Psoas muscle (tissue), 8 donors: ENCODE data around the gene MACO1. TPM values are rescaled to one million over a fixed set of nuclear protein-coding genes. Genes with fewer than 3 reads are reported as not detected.

Experiments
- ATAC-seq, 4 donors: fragments of 200-7000 bp; cut with Tn5 transposase; one replicate each; pipeline ENCODE4 v1.9.1; 2020; ENCODE audit warnings: moderate library complexity in 3 of 4, mild to moderate bottlenecking in 2 of 4
- DNase-seq, 2 donors: peaks; one replicate each; pipeline ENCODE4 v3.0.0-alpha.2; 2020
- H3K27ac ChIP-seq: fragments of 200-600 bp; one replicate; pipeline ENCODE4 v1.8.0; 2022
- H3K27me3 ChIP-seq, 3 donors: fragments of 200-600 bp in 1 of 3; one replicate each; pipeline versions ENCODE4 v1.6.1 to v1.8.0; 2013 to 2022; ENCODE audit warnings: low read length in 2 of 3, mild to moderate bottlenecking in 2 of 3, moderate library complexity in 1 of 3; ENCODE audit not compliant: insufficient read depth in 3 of 3
- H3K36me3 ChIP-seq, 2 donors: fragments of 200-600 bp in 1 of 2; one replicate each; pipeline versions ENCODE4 v1.6.1 to v1.8.0; 2013 to 2022; ENCODE audit warnings: low read depth in 1 of 2, mild to moderate bottlenecking in 1 of 2, moderate library complexity in 1 of 2; ENCODE audit not compliant: insufficient read depth in 1 of 2
- H3K4me1 ChIP-seq: fragments of 200-600 bp; one replicate; pipeline ENCODE4 v1.8.0; 2022
- H3K4me3 ChIP-seq: fragments of 200-600 bp; one replicate; pipeline ENCODE4 v1.8.0; 2022; ENCODE audit warnings: mild to moderate bottlenecking
- H3K9me3 ChIP-seq: fragments of 200-600 bp; one replicate; pipeline ENCODE4 v1.8.0; 2022
- CTCF ChIP-seq: fragments of 200-600 bp; IDR thresholded peaks from one replicate; pipeline ENCODE4 v1.8.0; 2022; ENCODE audit warnings: antibody characterized with exemption
- WGBS, 3 donors: extraction: QIAGEN DNeasy Blood & Tissue Kit; methylation state at CpG; one replicate each; pipeline versions ENCODE4 v1.1.6 to v1.1.7; 2013; 5-methylcytosine and 5-hydroxymethylcytosine counted together
- intact Hi-C, 2 donors: fragments of 100-400 bp; cut with DNase I; formaldehyde crosslinking; loops; one replicate each; pipeline versions ENCODE4 v1.11.0 to v1.14.2; 2022
- polyA plus RNA-seq, 3 donors: library from polyadenylated mRNA; stranded (reverse); fragments of 200-250 nt; gene quantifications; one replicate each; pipeline ENCODE4 v1.2.3, GENCODE V29; 2013
- total RNA-seq, 4 donors: library from RNA; stranded (reverse); fragmentation: NEBNext Ultra II Directional in 2 of 4; extraction: Animal tissue kit (Norgen Biotek cat#: 25700) in 2 of 4; gene quantifications; one replicate each; pipeline versions ENCODE4 v1.2.1 to v1.2.4, GENCODE V29; 2021 to 2023
- donor health status: healthy with polysubstance abuse.
- donor health status: DM: no; HTN: no; CAD: no; lungs with moderate emphysema.
- donor health status: Bipolar disorder and iron deficiency.
- donor health status: healthy.
- donor health status: DM: yes; HTN: yes; CAD: no.
- donor health status: DM: no; HTN: no; CAD: no.
- donor health status: DM: no; HTN: no; CAD: no.
- donor health status: DM: yes; HTN: yes; CAD: no.

MACO1 gene
- total and polyA plus RNA-seq, 7 donors: 8.8 to 49.7 (median 31.1) TPM

GRCh38 chr1:25450891-25451290 lies 20.2 kb downstream of the MACO1 start:
- DNase-seq: no peak
- Histone ChIP-seq H3K4me3 (no peak overlapping the region), H3K4me1 (peaks cover 12% of the 10 kb centered on the region), H3K27me3 (no peaks in the 10 kb centered on the region), H3K27ac (no peak overlapping the region), H3K36me3 (peaks cover 8 to 70% of the 10 kb centered on the region in 2 donors), H3K9me3 (no peaks in the 10 kb centered on the region)
- no peak for TF ChIP-seq CTCF
- intact Hi-C loops: no loop called here
- 61 to 80% (median 64%) methylated on average over 2 of the region's 2 CpGs for WGBS, 3 donors
- peak in 1 of 4 donors; percentile 44 for ATAC-seq

DNA sequence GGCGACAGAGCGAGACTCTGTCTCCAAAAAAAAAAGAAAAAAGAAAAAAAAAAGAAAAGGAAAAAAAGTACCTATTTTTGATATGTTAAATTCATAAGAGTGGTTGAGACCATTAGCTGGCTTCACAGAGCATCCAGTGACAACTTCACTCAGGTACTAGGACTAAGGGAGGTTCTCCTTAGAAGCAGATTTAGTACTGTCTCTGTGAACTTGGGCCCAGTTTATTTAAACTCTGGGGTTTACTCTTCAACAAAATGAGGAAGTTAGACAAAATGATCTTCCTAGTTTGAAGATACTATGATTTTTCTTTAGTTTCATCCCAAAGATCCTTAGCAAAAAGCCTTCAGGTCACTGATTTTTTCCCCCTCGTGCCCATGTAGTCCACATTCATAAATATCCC lies 21.2 kb downstream of the MACO1 start:
- Histone ChIP-seq H3K36me3 (peaks cover 7 to 75% of the 10 kb centered on the region in 2 donors), H3K4me1 (peaks cover 9% of the 10 kb centered on the region), H3K27me3 (no peaks in the 10 kb centered on the region), H3K4me3 (no peak overlapping the region), H3K9me3 (no peaks in the 10 kb centered on the region), H3K27ac (no peak overlapping the region)
- no peak for TF ChIP-seq CTCF
- DNase-seq (no peak), ATAC-seq (no peak)
- intact Hi-C loops: loop anchor here in 1 of 2 donors (1.0 kb wide), 1 partner anchor 10 kb away; no protein-coding TSS in a partner anchor
- WGBS, 3 donors: 94 to 99% (median 97%) methylated on average over 3 of the region's 3 CpGs

DNA sequence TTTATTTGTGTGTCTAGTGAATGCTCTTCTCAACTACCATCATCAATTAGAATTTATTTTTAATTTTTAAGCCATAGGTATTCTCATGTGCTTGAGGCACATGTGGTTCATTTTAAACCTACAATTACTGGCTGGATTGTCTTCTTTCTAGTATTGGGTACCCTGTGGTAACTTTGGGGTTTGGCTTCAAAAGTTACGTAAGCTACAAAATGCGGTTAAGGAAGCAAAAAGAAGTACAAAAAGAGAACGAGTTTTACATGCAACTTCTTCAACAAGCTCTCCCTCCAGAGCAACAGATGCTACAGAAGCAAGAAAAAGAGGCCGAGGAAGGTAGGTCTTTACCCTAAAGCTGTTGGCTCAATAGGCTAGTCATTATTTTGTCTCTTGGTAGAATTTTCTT lies 25.8 kb downstream of the MACO1 start:
- Histone ChIP-seq H3K4me3 (no peak overlapping the region), H3K9me3 (no peaks in the 10 kb centered on the region), H3K27ac (peak overlapping the region; percentile 78), H3K36me3 (peaks cover 3 to 62% of the 10 kb centered on the region in 2 donors), H3K4me1 (peaks cover 24% of the 10 kb centered on the region), H3K27me3 (no peaks in the 10 kb centered on the region)
- no peak for TF ChIP-seq CTCF
- DNase-seq: no peak
- intact Hi-C loops: no loop called here
- 87 to 97% (median 90%) methylated on average over 4 of the region's 4 CpGs for WGBS, 3 donors
- no peak for ATAC-seq

GRCh38 chr1:25458541-25459298 lies 28.0 kb downstream of the MACO1 start:
- DNase-seq (no peak), ATAC-seq (peak; percentile 83 to 90 (median 85))
- H3K27ac ChIP-seq: peak overlapping the region; percentile 78

More at GRCh38 chr1:25458541-25459298, 28.0 kb downstream of the MACO1 start:
- Histone ChIP-seq H3K36me3 (peaks cover 3 to 64% of the 10 kb centered on the region in 2 donors), H3K4me3 (peak overlapping the region; percentile 3), H3K27me3 (no peaks in the 10 kb centered on the region), H3K4me1 (peaks cover 44% of the 10 kb centered on the region), H3K9me3 (no peaks in the 10 kb centered on the region)
- no peak for TF ChIP-seq CTCF
- 49 to 63% (median 49%) methylated on average over 7 of the region's 7 CpGs for WGBS, 3 donors
- intact Hi-C loops: no loop called here
